HepG2 (cell line): ENCODE data around the gene RNF114. TPM values are rescaled to one million over a fixed set of nuclear protein-coding genes. Genes with fewer than 3 reads are reported as not detected.
A peak's percentile ranks its signal among the peaks of the same experiment; 100 is the strongest.

Source experiments
- ADNP ChIP-seq: sonication (generic); formaldehyde crosslinking; IDR thresholded peaks from 2 replicates; pipeline ENCODE4 v1.4.0; 2020; ENCODE audit warnings: missing genetic modification reagents
- E2F5 ChIP-seq: sonication (generic); formaldehyde crosslinking; conservative IDR thresholded peaks from 2 replicates; pipeline ENCODE4 v1.4.0; 2020; ENCODE audit warnings: missing genetic modification reagents
- ETV5 ChIP-seq: IDR thresholded peaks from 2 replicates; pipeline ENCODE4 v1.6.1; 2018; ENCODE audit warnings: missing biosample characterization, missing genetic modification reagents, inconsistent platforms, borderline replicate concordance
- FLYWCH1 ChIP-seq: sonication (generic); formaldehyde crosslinking; IDR thresholded peaks from 2 replicates; pipeline ENCODE4 v1.8.1; 2023; ENCODE audit warnings: mild to moderate bottlenecking, missing genetic modification reagents
- HDAC6 ChIP-seq: fragments of 200-600 bp; sonication (generic); IDR thresholded peaks from 2 replicates; pipeline ENCODE4 v1.7.0; 2017; ENCODE audit warnings: mild to moderate bottlenecking, antibody characterized with exemption, low read length, low read depth
- HOXA5 ChIP-seq: sonication (generic); formaldehyde crosslinking; IDR thresholded peaks from 2 replicates; pipeline ENCODE4 v1.4.0; 2020; ENCODE audit warnings: missing genetic modification reagents
- KLF15 ChIP-seq: sonication (generic); formaldehyde crosslinking; IDR thresholded peaks from 2 replicates; pipeline ENCODE4 v1.8.1; 2023; ENCODE audit warnings: borderline replicate concordance, mild to moderate bottlenecking, inconsistent platforms, missing genetic modification reagents, mixed read lengths
- MTF1 ChIP-seq: sonication (generic); formaldehyde crosslinking; IDR thresholded peaks from 2 replicates; pipeline ENCODE4 v1.5.0; 2020; ENCODE audit warnings: missing genetic modification reagents
- NCOA1 ChIP-seq: sonication (generic); formaldehyde crosslinking; IDR thresholded peaks from 2 replicates; pipeline ENCODE4 v1.9.0; 2021; ENCODE audit warnings: missing genetic modification reagents
- PCBP1 ChIP-seq: fragments of 200-400 bp; formaldehyde crosslinking; IDR thresholded peaks from 2 replicates; pipeline ENCODE4 v1.6.1; 2017; ENCODE audit warnings: mild to moderate bottlenecking, low read depth, low read length, borderline replicate concordance
- PRDM4 ChIP-seq: sonication (generic); formaldehyde crosslinking; IDR thresholded peaks from 2 replicates; pipeline ENCODE4 v1.9.0; 2021; ENCODE audit warnings: missing genetic modification reagents, borderline replicate concordance
- RARA ChIP-seq: IDR thresholded peaks from 2 replicates; pipeline ENCODE4 v1.6.1; 2016; ENCODE audit warnings: missing genetic modification reagents, missing compliant biosample characterization
- SIX1 ChIP-seq: sonication (generic); formaldehyde crosslinking; IDR thresholded peaks from 2 replicates; pipeline ENCODE4 v1.4.0; 2020; ENCODE audit warnings: missing genetic modification reagents, borderline replicate concordance
- TAF15 ChIP-seq: fragments of 200-400 bp; formaldehyde crosslinking; IDR thresholded peaks from one replicate; pipeline ENCODE4 v1.6.1; 2018; ENCODE audit warnings: mild to moderate bottlenecking, low read depth, low read length; ENCODE audit not compliant: poor library complexity, severe bottlenecking
- TCF7 ChIP-seq: sonication (generic); IDR thresholded peaks from 2 replicates; pipeline ENCODE4 v1.6.1; 2016; ENCODE audit warnings: antibody characterized with exemption, low read depth
- ZBTB8A ChIP-seq: sonication (generic); formaldehyde crosslinking; IDR thresholded peaks from 2 replicates; pipeline ENCODE4 v1.4.0; 2020; ENCODE audit warnings: mild to moderate bottlenecking, low read depth, missing genetic modification reagents, borderline replicate concordance
- ZNF180 ChIP-seq: sonication (generic); formaldehyde crosslinking; IDR thresholded peaks from 2 replicates; pipeline ENCODE4 v1.4.0; 2020; ENCODE audit warnings: low read depth, missing genetic modification reagents, borderline replicate concordance
- ZNF430 ChIP-seq: sonication (generic); formaldehyde crosslinking; IDR thresholded peaks from 2 replicates; pipeline ENCODE4 v1.9.0; 2021; ENCODE audit warnings: mild to moderate bottlenecking, missing genetic modification reagents
- ZNF674 ChIP-seq: sonication (generic); formaldehyde crosslinking; IDR thresholded peaks from 2 replicates; pipeline ENCODE4 v1.5.0; 2020; ENCODE audit warnings: low read depth, mild to moderate bottlenecking, missing genetic modification reagents
- ZNF7 ChIP-seq: IDR thresholded peaks from 2 replicates; pipeline ENCODE4 v1.6.1; 2016; ENCODE audit warnings: missing biosample characterization, missing genetic modification reagents
- ZNF749 ChIP-seq: sonication (generic); formaldehyde crosslinking; IDR thresholded peaks from 2 replicates; pipeline ENCODE4 v1.8.0; 2022; ENCODE audit warnings: mild to moderate bottlenecking, missing genetic modification reagents, moderate library complexity, borderline replicate concordance
- ZNF792 ChIP-seq: IDR thresholded peaks from 2 replicates; pipeline ENCODE4 v1.6.1; 2016
- ZNF816 ChIP-seq: sonication (generic); formaldehyde crosslinking; IDR thresholded peaks from 2 replicates; pipeline ENCODE4 v1.8.0; 2022; ENCODE audit warnings: missing genetic modification reagents, mild to moderate bottlenecking, borderline replicate concordance
- ZSCAN29 ChIP-seq: sonication (generic); formaldehyde crosslinking; conservative IDR thresholded peaks from 2 replicates; pipeline ENCODE4 v1.4.0; 2020; ENCODE audit warnings: mild to moderate bottlenecking, missing genetic modification reagents
- polyA plus RNA-seq, 8 experiments: library from polyadenylated mRNA; depleted of rRNA in 3 of 8; stranded (reverse) in 7 of 8; unstranded in 1 of 8; fragments of >200 nt; fragmentation: Illumina TruSeq in 4 of 8; extraction: Trizol in 4 of 8; gene quantifications; 2 replicates each; pipeline versions ENCODE4 v1.2.1 to v1.2.3, GENCODE V29; 2011 to 2016; ENCODE audit warnings: low read depth in 4 of 8, missing spikeins in 1 of 8, mixed read lengths in 1 of 8; ENCODE audit not compliant: insufficient read depth in 1 of 8
- total RNA-seq, 5 experiments: library from RNA; depleted of rRNA; stranded (reverse); fragments of >200 nt; fragmentation: Illumina TruSeq; extraction: Trizol; gene quantifications; 2 replicates each; pipeline ENCODE4 v1.2.3, GENCODE V29; 2016; ENCODE audit warnings: low read depth in 1 of 5
- TF ChIP-seq, protein P1 (sequence below): IDR thresholded peaks from 2 replicates; pipeline ENCODE4 v1.6.1; 2016; ENCODE audit warnings: mild to moderate bottlenecking, missing biosample characterization, missing genetic modification reagents

The RNF114 gene
- total and polyA plus RNA-seq, 2 of the 13 experiments (the other 11 are each of a cell fraction or from before 2014, with no cell fraction given) = 119 to 126 TPM

- peak; percentile 59; the same call in 1 of the 2 replicates for TF ChIP-seq KLF15
- peak; percentile 91 for TF ChIP-seq HOXA5 (CRISPR knock-in tag)
- no peak for TF ChIP-seq ZBTB8A (CRISPR knock-in tag)
- TF ChIP-seq ZNF792 (CRISPR knock-in tag) = peak; percentile 84
- peak; percentile 48 for TF ChIP-seq RARA (CRISPR knock-in tag)
- TF ChIP-seq MTF1 (CRISPR knock-in tag) = no peak
- no peak for TF ChIP-seq ZSCAN29 (CRISPR knock-in tag)
- TF ChIP-seq FLYWCH1 (CRISPR knock-in tag) = no peak
- TF ChIP-seq E2F5 = peak; percentile 71
- no peak for TF ChIP-seq ZNF7 (CRISPR knock-in tag)
- TF ChIP-seq SIX1 (CRISPR knock-in tag) = no peak
- TF ChIP-seq ETV5 (CRISPR knock-in tag) = peak; percentile 59; the same call in 1 of the 2 replicates
- TF ChIP-seq ZNF816 (CRISPR knock-in tag) = no peak
- peak; percentile 91 for TF ChIP-seq TAF15
- peak; percentile 81; the same call in 1 of the 2 replicates for TF ChIP-seq ZNF180
- 0 out of 2 replicates have a peak, but pooled peaks have one; percentile 75 for TF ChIP-seq NCOA1
- TF ChIP-seq PCBP1 = 0 out of 2 replicates have a peak, but pooled peaks have one; percentile 55
- peak; percentile 64; the same call in 1 of the 2 replicates for TF ChIP-seq PRDM4 (CRISPR knock-in tag)
- TF ChIP-seq, protein P1, sequence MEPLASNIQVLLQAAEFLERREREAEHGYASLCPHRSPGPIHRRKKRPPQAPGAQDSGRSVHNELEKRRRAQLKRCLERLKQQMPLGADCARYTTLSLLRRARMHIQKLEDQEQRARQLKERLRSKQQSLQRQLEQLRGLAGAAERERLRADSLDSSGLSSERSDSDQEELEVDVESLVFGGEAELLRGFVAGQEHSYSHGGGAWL (CRISPR knock-in tag) = peak; percentile 95
- TF ChIP-seq ZNF674 = no peak
- no peak for TF ChIP-seq TCF7
- TF ChIP-seq ADNP (CRISPR knock-in tag) = 0 out of 2 replicates have a peak, but pooled peaks have one; percentile 42
- no peak for TF ChIP-seq HDAC6
- TF ChIP-seq ZNF430 (CRISPR knock-in tag) = peak; percentile 89
- no peak; the same call in 1 of the 2 replicates for TF ChIP-seq ZNF749 (CRISPR knock-in tag)
Measured at GRCh38 chr20:49979030-49979832, 43.0 kb downstream of the RNF114 start (continued).
